Activated naive CD4-positive, alpha-beta T cell treated with anti-CD3 and anti-CD28 coated beads, Interleukin-2, amount 50 U/mL, for 72 hours (primary cell): ENCODE results near the gene SMIM41. TPM values are rescaled to one million over a fixed set of nuclear protein-coding genes. Genes with fewer than 3 reads are reported as not detected.

Experiments
- ATAC-seq, 2 donors: fragments of 150-1000 bp; cut with Tn5 transposase; 2 replicates each; pipeline ENCODE4 v1.10.0; 2021; ENCODE audit warnings: mild to moderate bottlenecking in 2 of 2, moderate library complexity in 2 of 2
- DNase-seq, 2 donors: peaks; one replicate each; pipeline ENCODE4 v3.0.0; 2021 to 2022; ENCODE audit warnings: low spot score in 2 of 2
- H3K27ac Mint-ChIP-seq, 2 donors: one replicate each; pipeline ENCODE4 v1.8.0; 2022; ENCODE audit warnings: mild to moderate bottlenecking in 2 of 2, mixed read lengths in 2 of 2
- H3K36me3 Mint-ChIP-seq, 2 donors: one replicate each; pipeline ENCODE4 v1.8.0; 2022; ENCODE audit warnings: mixed read lengths in 2 of 2
- H3K9me3 Mint-ChIP-seq, 2 donors: one replicate each; pipeline ENCODE4 v1.8.0; 2022; ENCODE audit warnings: mixed read lengths in 2 of 2
- total RNA-seq, 2 donors: library from RNA; stranded (reverse); gene quantifications; one replicate each; pipeline ENCODE4 v1.2.3, GENCODE V29; 2022

SMIM41 gene
- total RNA-seq, 2 donors from 2014 or later = not detected

DNA sequence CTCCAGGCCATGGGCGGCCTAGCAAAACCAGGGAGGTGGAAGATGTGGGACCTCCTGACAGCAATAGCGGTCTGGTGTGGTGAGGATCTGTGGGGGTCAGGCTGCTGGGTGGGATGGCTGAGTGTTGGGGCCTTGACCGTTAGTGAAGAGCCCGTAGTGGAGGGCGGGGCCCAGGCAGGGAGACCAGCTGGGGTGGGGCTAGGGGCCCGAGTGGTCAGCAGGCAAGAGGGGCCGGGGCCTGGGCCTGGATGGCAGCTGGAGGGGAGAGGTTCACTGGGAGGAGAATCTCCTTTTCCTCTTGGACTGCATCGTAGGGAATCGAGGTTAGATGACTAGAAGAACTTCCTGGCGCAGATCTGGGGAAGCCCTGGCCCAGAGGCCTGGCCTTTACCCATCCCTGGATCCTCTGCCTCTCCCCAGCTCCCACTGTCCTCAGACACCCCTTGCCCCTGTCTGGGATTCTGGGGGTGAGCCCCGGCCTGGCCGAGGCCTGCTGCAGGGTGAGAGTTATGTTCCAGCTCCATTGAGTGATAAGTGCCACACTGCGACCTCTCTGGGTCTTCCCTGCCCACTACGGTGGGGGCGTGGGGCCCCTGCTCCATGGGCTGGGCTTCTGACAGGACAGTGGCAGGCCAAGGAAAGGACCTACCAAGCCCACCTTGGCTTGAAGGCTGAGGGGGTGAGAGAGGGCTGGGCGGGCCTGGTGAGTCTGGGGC lies 65.2 kb downstream of the SMIM41 start:
- Mint-ChIP-seq H3K36me3 (no peaks in the 10 kb centered on the region), H3K9me3 (no peaks in the 10 kb centered on the region), H3K27ac (no peak overlapping the region)
- DNase-seq (no peak), ATAC-seq (no peak)

DNA sequence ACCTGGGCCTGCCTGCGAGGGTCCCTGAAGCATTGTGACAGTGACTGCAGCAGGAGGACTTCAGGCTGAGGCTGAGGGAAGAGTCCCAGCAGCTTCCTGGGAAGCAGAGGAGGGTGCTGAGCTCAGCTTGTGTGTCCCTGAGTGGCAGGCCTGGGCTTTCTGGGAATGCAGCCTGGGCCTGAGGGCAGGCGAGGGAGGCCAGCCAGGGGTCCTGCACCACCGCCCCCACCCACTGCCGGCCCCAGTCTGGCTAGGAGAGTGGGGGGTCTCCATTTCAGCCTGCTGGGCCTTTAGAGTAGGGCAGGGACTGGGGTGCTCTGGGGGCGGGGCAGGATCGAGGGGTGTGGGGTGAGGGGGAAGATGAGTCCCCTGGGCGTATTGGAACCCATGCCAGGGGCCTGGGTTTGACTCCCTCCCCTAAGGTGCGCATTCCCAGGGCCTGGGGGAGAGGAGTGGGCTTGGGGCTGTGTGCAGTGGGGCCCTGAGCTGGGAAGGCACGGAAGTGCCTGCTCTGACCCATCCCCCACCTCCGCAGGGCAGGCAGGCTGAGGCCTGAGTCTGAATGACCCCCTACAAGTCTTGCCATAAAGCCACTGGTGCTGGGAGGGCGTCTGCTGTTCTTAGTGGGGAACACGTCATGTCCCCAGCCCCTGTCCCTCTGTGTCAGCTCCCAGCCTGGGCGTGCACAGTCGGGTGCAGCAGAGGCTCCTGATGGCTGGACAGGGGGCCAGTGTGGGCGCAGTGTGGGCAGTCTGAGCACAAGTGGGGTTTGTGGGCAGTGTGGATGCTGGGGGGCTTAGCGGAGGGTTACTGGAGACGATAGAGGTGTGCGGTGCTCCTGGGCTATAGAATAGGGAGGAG lies 66.0 kb downstream of the SMIM41 start:
- DNase-seq (no peak), ATAC-seq (no peak)
- no peaks in the 10 kb centered on the region for H3K9me3 Mint-ChIP-seq
- H3K36me3 Mint-ChIP-seq = no peaks in the 10 kb centered on the region
- peak overlapping the region in 1 of 2 donors; percentile 44 for H3K27ac Mint-ChIP-seq

DNA sequence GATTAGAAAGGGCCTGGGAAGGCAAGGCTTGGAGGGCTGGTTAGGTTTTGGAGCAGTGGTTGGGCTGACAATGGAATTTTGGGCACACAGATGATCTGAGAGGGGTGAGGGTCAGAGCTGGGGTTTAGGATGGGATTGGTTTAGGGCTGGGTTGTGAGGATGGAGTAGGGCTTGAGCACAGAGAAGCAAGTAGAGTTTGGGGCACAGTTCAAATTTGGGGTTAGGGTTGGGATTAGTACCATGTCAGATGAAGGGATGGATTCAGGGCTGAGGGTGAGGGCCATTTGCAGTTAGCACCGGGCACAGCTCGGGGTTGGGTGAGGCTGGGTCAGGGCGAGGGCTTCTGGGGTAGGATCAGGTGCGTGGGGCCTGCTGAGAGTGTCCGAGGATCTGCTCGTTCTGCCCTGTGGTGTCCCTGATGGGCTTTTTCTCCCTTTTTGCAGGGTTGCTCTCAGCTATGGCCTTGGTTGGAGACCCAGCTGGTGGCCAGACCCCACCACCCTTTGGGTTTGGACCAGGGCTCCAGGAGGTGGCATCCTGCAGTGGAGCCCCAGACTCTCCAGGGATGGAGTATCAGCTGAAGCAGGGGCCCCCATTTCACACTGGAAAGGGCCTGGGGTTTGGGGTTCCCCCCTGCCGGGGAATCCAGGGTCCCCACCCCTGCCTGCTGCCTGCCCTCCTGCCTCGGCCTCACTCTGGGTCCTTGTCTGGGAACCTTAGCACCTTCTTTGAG lies 66.8 kb downstream of the SMIM41 start:
- no peak for DNase-seq
- H3K9me3 Mint-ChIP-seq = no peaks in the 10 kb centered on the region
- no peaks in the 10 kb centered on the region for H3K36me3 Mint-ChIP-seq
- peak overlapping the region in 1 of 2 donors; percentile 44 for H3K27ac Mint-ChIP-seq
- no peak for ATAC-seq

DNA sequence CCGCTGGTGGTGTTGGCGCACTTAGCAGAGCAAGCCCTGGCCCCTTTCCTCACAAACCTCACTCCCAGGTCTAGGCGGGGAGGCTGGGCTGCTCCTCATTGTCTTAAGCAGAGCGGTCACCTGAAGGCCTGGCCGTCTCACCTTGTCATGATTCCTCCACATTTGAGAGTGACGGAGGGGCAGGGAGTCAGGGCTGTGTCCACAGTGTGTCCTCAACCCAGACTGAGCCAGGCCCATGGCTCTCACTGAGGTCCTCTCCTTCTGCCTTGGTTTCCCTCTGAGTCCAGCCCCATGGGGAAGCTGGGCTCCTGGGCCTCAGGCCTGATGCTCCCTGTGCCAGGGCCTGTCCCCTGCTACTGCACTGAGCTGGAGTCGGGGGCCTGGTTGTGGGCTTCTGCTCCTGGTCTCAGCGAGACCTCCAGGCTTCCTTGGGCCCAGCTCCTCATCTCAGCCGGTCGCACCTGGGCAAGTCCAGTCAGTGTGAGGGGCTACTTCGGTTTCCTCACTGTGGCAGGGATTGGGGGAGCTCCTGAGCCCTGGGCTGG lies 67.4 kb downstream of the SMIM41 start:
- no peak for DNase-seq
- ATAC-seq = no peak
- H3K9me3 Mint-ChIP-seq = no peaks in the 10 kb centered on the region
- H3K36me3 Mint-ChIP-seq = no peaks in the 10 kb centered on the region
- H3K27ac Mint-ChIP-seq = no peak overlapping the region

DNA sequence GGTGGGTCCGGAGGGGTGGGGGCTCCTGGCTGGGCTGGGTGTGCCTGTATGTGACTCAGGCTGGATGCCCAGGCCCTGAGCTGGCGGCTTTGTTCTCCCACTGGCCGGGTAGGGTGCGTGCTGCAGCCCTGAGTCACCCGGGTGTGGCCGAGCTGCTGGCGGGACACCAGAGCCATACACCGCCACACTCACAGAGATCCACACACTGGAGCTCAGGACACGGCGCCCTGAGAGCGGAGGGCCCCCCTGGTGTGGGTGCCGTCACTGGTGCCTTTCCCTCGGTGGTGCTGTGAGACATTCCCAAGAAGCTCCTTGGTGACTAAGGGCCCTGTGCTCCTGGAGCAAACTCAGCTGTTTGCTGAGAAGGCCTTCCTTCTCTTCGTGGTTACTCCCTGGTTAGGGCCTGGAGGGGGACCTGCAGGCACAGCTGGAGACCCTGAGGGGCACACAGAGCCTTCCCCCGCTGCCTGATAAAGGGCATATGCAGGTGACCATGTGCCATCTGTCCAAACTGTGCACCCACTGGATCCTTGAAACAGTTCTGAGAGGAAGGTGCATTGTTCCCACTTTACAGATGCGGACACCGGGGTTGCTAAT lies 68.0 kb downstream of the SMIM41 start:
- Mint-ChIP-seq H3K9me3 (no peaks in the 10 kb centered on the region), H3K27ac (no peak overlapping the region), H3K36me3 (no peaks in the 10 kb centered on the region)
- DNase-seq (no peak), ATAC-seq (no peak)

DNA sequence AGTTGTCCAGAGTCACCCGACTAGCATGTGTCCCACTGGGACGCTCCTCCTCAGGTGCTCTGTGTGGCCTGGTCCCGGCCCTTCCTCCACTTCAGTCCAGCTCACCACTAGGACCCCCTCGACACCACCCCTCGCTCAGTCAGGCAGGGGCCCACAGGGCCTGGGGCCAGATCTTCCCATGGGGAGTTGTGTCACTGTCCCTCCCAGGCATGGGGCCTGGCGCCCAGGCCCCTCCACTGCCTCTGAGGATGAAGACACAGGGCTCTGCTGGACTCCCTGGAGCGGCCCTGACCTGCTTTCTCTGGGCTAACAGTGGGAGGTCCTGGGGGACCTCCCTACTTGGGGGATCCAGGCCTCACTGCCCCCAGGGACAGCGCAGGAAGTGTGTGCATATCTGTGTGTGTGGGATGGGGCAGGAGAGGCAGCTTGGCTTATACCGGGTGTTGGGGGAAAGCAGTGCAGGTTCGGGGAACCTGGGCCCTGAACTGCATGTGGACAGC lies 68.5 kb downstream of the SMIM41 start:
- Mint-ChIP-seq H3K9me3 (no peaks in the 10 kb centered on the region), H3K36me3 (no peaks in the 10 kb centered on the region), H3K27ac (no peak overlapping the region)
- ATAC-seq = no peak
- no peak for DNase-seq

DNA sequence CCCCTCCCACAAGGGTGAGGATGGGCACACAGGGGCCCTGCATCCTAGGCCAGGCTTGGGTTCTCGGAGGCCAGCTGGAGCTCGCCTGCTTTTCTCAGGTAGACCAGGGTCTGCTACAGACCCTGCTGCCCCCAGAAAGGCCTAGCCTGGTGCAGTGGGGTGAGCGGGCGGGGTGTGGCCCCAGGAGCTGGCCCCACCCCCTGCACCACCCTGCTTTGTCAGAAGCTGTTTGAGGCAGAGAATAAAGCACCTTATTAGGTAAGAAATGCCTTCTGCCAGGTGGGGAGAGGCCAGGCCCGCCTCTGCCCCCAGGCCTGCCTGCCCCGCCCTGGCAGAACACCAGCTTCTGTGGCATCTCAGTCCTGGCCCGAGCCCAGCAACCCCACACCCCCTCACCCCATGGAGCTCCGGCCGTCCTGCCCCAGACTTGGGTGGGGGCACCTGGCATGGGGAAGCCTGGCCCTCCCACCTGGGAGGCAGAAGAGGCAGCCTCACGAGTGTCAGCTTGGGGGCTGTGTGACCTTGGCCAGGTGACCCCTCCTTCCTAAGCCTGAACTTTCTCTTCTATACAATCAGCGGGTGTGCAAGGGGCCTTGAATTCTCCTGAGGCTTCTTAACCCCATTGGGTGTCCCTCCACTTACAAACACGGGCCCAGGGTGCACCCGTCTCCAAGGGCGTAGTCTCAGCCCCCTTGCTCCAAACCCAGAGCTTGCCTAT lies 69.1 kb downstream of the SMIM41 start:
- Mint-ChIP-seq H3K9me3 (no peaks in the 10 kb centered on the region), H3K27ac (no peak overlapping the region), H3K36me3 (no peaks in the 10 kb centered on the region)
- no peak for ATAC-seq
- DNase-seq = no peak

DNA sequence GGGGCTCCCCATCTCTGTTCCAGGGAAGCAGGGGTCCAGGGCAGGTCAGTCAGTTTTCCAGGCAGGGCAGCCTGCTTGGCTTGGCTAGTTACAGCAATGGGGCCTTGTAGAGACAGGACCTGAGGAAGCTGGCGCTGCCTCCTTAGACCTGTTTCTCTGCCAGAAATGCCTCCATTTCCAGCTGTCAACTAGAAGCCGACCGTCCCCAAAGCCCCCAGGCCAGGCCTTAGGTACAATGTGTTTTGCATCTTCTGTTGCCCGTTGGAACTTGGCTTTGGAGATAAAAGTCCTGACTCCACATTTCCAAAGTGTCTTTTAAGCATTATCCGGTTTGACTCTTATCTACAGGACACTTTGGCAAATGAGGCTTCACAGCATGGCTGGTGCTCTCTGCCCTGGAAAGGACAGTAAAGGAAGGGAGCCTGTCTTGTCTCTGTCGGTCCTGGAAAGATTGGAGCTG lies 69.7 kb downstream of the SMIM41 start:
- DNase-seq = no peak
- no peak for ATAC-seq
- Mint-ChIP-seq H3K36me3 (no peaks in the 10 kb centered on the region), H3K9me3 (no peaks in the 10 kb centered on the region), H3K27ac (no peak overlapping the region)

DNA sequence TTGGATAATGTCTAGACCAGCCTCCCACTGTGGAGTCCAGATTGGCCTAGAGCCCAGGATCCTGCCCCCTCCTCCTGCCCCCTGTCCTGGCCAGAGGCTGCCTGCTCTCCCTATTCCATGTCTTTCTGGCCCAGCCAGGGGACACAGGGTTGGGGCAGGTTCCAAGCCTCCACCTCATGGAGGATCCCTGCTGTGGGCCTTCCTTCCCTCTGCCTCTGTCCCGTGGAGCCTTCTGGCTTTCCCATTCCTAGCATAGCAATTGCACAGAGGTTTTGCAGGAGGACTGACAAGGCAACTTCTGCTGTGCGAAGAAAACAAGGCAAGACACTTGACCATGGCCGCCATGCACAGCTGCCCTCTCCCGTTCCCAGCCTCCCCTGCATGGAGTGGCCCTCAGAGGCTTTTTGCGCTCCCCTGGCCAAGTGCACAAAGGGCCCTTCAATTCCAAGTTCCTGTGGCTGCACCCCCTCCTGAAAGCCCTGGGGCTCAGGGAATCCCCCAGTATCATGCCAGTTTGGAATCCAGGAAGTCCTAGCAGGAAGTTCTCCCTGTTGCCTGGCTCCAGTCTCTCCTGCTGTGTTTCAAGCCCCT lies 70.2 kb downstream of the SMIM41 start:
- no peaks in the 10 kb centered on the region for H3K9me3 Mint-ChIP-seq
- H3K36me3 Mint-ChIP-seq = no peaks in the 10 kb centered on the region
- no peak overlapping the region for H3K27ac Mint-ChIP-seq
- ATAC-seq (no peak), DNase-seq (no peak)

DNA sequence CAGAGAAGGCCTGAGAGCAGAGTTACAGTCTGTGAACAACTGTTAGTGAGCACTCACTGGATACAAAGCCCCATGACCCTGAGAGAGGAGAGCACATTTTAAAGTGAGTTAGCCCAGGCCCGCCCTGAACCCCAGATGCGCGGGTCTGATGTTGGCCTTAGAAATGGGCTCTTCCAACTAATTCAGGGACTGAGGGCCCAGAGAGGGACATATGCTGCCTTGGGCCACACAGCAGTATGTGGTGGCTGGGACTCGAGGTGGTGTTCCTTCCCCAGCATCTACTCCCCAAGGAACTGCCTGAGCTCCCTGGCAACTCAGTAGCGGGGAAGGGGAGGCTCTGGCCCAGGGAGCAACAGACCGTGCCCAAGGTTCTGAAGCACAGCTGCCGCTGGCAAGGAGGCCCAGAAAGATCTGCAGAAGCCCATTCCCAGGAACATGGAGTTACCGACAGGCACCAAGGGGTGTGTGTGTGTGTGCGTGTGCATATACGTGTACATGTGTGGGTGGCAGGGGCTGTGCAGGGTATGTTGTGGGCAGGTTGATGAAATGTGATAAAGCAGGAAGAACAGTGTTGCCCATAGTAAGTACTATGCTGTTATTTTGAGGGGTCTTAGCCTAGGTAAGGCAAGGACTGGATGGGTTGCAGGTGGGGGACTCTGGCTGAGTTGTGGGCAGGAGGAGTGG lies 71.8 kb downstream of the SMIM41 start:
- Mint-ChIP-seq H3K27ac (no peak overlapping the region), H3K36me3 (no peaks in the 10 kb centered on the region), H3K9me3 (no peaks in the 10 kb centered on the region)
- ATAC-seq (no peak), DNase-seq (no peak)

DNA sequence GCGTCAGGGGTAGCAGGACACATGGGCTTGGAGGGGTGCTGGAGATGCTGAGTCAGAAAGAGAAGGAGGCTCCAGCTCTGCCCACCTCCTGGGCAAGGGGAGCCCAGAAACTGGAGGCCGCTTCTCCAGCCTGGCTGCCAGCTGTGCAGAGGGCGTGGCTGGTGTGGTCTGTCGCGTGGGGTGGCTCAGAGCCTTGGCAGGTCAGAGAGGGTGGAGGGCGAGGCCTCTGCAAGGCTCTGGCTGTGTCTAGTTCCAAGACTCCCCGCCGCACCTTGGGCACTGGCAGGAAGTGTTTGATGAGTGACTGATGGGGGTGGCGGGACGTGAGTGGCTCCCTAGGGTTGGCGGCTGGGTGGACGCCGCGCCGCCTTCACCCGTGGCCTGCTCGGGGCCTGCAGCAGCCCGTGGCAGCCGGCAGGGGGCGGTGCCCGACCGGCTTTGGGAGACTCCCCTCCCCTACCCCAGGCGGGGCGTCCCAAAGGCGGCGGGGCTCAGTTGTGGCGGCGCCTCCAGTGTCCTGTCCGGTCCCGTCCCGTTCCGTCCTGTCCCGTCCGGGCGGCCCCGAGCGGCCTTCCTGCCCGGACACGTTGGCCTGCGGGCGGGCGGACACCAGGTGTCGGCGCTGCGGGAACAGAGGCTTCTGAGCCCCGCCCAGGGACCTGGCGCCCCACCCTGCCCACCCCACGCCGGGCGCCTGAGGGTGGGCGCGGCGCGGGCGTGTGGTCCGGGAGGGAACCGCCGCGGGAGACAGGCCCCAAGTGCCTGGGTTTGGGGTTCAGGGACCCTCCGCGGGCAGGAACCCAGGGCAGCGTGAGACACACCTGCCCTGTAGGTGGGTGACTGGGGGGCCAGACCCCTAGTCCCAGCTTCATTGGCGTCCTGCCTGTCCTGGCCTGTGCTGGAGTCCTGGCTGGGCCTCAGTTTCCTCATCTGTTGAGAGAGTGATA lies 72.6 kb downstream of the SMIM41 start:
- H3K27ac Mint-ChIP-seq = no peak overlapping the region
- no peaks in the 10 kb centered on the region for H3K9me3 Mint-ChIP-seq
- ATAC-seq (peak; percentile 80 to 88), DNase-seq (peak; percentile 64 to 80)
- H3K36me3 Mint-ChIP-seq = no peaks in the 10 kb centered on the region

DNA sequence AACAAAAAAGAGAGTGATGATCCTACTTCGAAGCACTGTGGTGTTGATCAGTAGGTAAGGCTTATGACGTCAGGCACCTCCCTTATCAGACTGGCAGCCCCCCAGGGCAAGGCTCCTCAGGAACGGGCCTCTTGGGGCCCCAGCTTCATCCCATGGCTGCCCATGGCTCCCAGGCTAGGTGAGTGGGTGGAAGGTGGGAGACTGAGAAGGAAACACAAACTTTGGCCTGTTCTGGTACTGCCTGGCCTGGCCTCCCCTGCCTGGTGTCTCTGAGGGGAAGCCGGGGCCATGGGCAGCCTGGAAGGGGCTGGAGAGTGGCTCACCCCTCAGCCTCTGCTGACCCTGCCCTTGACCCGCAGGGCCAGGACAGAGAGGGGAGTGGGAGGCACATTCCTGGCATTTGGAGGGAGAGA lies 73.4 kb downstream of the SMIM41 start:
- H3K9me3 Mint-ChIP-seq = no peaks in the 10 kb centered on the region
- no peak overlapping the region for H3K27ac Mint-ChIP-seq
- no peak for DNase-seq
- no peak for ATAC-seq
- H3K36me3 Mint-ChIP-seq = no peaks in the 10 kb centered on the region

DNA sequence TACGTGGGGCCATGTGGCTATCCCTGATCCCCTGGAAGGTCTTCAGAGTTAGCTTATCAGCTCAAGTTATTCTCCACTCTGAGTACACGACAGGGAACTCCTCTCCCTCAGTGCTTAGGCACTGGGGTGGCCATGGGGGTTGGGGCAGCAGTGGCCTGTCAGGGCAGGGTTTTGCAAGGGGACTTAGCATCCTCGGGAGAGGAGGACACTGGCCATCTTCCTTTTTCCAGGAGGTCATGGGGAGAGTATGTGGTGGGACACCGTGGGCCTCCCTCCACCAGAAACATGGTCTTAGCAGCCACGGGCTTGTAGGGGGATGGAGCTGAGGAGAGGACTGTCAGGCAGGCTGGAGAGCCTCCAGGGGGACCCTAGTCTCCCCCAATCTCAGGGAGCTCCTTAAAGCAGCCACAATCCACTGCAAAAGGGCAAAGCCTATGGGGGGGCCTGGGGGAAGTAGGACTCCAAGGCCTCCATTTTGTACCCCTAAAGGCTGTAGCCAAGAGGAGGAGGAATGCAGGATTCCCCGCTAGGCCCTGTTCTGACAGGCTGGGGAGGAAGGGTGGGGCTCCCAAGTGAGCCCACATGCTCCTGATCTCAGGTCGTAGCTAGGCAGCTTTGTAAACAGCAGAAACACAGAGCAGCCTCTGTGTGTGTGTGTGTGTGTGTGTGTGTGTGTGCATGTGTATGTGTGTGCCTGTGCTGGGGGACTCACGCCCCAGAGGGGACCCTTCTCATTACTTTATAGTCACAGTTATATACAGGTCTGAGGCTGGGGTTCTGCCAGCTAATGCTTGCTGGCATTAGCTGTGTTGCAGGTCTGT lies 75.8 kb downstream of the SMIM41 start:
- ATAC-seq (no peak), DNase-seq (no peak)
- H3K27ac Mint-ChIP-seq = peak overlapping the region in 1 of 2 donors; percentile 24

More for the DNA sequence above, 75.8 kb downstream of the SMIM41 start:
- Mint-ChIP-seq H3K9me3 (no peaks in the 10 kb centered on the region), H3K36me3 (no peaks in the 10 kb centered on the region)
